ENCODE measurements around the gene RARRES2.

RARRES2 gene

DNA sequence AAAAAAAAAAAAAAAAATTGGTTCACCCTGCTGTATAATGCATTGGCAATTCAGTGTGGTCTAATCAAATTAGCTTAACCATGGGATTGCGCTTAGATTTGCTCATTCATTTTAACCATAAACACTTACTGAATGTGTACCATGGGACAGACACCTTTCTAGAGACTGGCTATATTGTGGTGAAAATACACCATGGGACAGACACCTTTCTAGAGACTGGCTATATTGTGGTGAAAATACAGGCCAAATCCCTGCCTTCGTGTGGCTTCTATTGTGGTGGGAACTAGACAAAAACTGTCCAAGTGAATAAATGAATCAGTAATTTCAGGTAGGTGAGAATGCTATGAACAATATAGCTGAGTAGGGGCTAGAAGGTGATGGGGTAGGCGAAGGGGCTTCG, 17.0 kb upstream of the RARRES2 start:
- Histone ChIP-seq H3K27me3 (replicated peaks; ENCODE audit: control insufficient read depth, insufficient read depth, low read length) (no peaks in the 10 kb centered on the region), H3K36me3 (ENCODE audit: control insufficient read depth, insufficient read depth, low read length) (no peaks in the 10 kb centered on the region), H3K4me3 (replicated peaks; ENCODE audit: low read depth, low read length) (no peak overlapping the region)
- TF ChIP-seq, protein P1, sequence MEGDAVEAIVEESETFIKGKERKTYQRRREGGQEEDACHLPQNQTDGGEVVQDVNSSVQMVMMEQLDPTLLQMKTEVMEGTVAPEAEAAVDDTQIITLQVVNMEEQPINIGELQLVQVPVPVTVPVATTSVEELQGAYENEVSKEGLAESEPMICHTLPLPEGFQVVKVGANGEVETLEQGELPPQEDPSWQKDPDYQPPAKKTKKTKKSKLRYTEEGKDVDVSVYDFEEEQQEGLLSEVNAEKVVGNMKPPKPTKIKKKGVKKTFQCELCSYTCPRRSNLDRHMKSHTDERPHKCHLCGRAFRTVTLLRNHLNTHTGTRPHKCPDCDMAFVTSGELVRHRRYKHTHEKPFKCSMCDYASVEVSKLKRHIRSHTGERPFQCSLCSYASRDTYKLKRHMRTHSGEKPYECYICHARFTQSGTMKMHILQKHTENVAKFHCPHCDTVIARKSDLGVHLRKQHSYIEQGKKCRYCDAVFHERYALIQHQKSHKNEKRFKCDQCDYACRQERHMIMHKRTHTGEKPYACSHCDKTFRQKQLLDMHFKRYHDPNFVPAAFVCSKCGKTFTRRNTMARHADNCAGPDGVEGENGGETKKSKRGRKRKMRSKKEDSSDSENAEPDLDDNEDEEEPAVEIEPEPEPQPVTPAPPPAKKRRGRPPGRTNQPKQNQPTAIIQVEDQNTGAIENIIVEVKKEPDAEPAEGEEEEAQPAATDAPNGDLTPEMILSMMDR (IDR thresholded peaks at IDR 0.05; ENCODE audit: insufficient read depth, low read length, poor library complexity, severe bottlenecking) = no peak
- DNase-seq (ENCODE audit: extremely low read depth, insufficient read length) = no peak

DNA sequence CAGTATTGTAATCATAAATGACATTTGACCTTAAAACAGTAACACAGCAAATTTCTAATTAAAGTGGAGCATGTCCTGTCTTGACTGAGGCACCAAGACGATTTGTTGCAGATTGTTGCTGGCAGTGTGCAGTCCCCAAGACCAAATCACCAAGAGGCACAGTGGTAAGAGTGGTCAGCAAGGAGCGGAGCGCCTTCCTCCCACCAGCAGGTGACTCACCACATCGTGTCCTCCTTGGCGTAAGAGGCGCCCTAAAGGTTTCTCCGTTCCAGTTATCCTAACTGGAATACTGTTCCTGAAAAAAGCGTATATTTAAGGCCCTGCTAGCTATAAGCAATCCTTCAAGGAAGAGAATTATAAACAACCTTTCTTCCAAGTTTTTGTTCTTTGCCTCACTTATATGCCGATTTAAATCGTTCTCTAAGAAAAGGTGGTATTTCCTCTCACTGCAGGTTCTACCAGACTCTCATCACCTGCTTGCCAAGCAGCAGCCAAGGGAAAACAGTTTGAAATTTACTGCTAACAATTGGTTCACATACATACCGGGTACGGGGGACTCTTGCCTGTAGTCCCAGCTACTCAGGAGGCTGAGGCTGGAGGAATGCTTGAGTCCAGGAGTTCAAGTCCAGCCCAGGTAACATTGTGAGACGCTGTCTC, 16.5 kb upstream of the RARRES2 start:
- no peaks in the 10 kb centered on the region for H3K36me3 ChIP-seq (ENCODE audit: control insufficient read depth, insufficient read depth, low read length)
- H3K4me3 ChIP-seq (replicated peaks; ENCODE audit: low read depth, low read length) = no peak overlapping the region
- H3K27me3 ChIP-seq (replicated peaks; ENCODE audit: control insufficient read depth, insufficient read depth, low read length) = no peaks in the 10 kb centered on the region
- no peak for DNase-seq (ENCODE audit: extremely low read depth, insufficient read length)
- TF ChIP-seq, protein P1 (IDR thresholded peaks at IDR 0.05; ENCODE audit: insufficient read depth, low read length, poor library complexity, severe bottlenecking) = peak; percentile 5

DNA sequence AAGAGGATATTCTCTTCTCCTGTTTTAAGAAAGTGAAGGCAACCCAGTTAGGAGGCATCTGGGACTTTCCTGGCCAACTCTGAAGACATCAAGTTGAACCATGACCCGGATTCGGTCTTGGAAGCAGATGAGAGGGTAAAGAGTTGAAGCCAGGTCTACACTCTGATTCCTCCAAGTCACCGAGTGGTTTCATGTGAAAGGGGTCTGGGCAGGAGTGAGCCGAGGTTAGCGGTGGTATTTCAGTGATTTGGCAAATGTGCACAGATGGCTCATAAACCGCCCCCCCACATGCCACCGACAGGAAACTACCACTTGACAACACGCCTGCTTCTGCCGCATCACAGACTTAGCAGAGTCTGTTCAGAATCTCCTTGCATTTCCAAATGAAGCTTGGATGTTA, 15.8 kb upstream of the RARRES2 start:
- DNase-seq (ENCODE audit: extremely low read depth, insufficient read length) = peak; percentile 46
- Histone ChIP-seq H3K27me3 (replicated peaks; ENCODE audit: control insufficient read depth, insufficient read depth, low read length) (no peaks in the 10 kb centered on the region), H3K36me3 (ENCODE audit: control insufficient read depth, insufficient read depth, low read length) (no peaks in the 10 kb centered on the region), H3K4me3 (replicated peaks; ENCODE audit: low read depth, low read length) (no peak overlapping the region)
- TF ChIP-seq, protein P1 (IDR thresholded peaks at IDR 0.05; ENCODE audit: insufficient read depth, low read length, poor library complexity, severe bottlenecking) = no peak

DNA sequence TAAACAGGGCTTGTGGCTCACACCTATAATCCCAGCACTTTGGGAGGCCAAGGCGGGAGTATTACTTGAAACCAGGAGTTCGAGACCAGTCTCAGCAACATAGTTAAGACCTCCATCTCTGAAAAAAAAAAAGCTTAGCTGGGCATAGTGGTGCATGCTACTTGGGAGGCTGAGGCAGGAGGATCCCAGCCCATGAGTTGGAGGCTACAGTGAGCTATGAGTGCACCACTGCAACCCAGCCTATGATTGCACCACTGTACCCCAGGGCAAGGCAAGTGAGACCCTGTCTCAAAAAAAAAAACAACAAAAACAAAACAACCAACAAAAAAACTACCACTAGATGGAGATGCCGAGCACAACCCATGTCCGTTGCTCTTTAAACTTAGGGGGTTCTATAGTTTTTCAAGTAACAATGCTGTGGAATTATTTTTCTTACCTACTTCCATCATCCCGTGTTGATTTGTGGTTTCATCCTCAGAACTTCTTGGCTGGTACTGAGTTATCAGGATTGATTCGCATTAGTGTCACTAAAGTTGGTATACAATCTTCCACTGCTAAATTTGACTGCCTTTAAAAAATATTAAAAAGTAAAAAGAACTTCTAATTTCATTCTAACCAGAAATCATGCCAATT, 15.0 kb upstream of the RARRES2 start:
- TF ChIP-seq, protein P1 (IDR thresholded peaks at IDR 0.05; ENCODE audit: insufficient read depth, low read length, poor library complexity, severe bottlenecking) = peak; percentile 79
- Histone ChIP-seq H3K36me3 (ENCODE audit: control insufficient read depth, insufficient read depth, low read length) (no peaks in the 10 kb centered on the region), H3K4me3 (replicated peaks; ENCODE audit: low read depth, low read length) (no peak overlapping the region), H3K27me3 (replicated peaks; ENCODE audit: control insufficient read depth, insufficient read depth, low read length) (no peaks in the 10 kb centered on the region)
- no peak for DNase-seq (ENCODE audit: extremely low read depth, insufficient read length)

DNA sequence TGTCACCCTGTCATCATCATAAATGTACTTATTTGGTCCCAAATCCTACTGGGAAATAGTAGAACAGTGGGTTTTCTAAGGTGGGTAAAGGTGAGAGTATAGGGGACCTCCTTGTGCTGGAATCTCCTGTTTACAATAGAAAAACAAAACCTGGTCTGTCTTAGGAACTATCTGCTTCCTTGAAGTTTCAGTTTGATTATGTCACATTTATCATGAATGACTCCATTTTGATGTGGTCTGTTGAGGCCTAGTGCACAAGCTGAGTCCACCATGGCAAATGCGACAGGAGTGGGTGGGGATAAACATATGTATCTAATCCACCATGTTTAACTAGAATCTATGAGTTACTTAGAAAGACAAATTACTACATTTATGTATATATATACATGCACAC, 14.2 kb upstream of the RARRES2 start:
- no peak for DNase-seq (ENCODE audit: extremely low read depth, insufficient read length)
- Histone ChIP-seq H3K27me3 (replicated peaks; ENCODE audit: control insufficient read depth, insufficient read depth, low read length) (no peaks in the 10 kb centered on the region), H3K36me3 (ENCODE audit: control insufficient read depth, insufficient read depth, low read length) (no peaks in the 10 kb centered on the region), H3K4me3 (replicated peaks; ENCODE audit: low read depth, low read length) (no peak overlapping the region)
- TF ChIP-seq, protein P1 (IDR thresholded peaks at IDR 0.05; ENCODE audit: insufficient read depth, low read length, poor library complexity, severe bottlenecking) = no peak

Data from GM06990 (cell line).